ENCODE measurements around the gene XK. TPM values are rescaled to one million over a fixed set of nuclear protein-coding genes. Genes with fewer than 3 reads are reported as not detected.

The XK gene
- polyA plus RNA-seq, 4 donors = 8.7 to 11.0 (median 9.4) TPM

DNA sequence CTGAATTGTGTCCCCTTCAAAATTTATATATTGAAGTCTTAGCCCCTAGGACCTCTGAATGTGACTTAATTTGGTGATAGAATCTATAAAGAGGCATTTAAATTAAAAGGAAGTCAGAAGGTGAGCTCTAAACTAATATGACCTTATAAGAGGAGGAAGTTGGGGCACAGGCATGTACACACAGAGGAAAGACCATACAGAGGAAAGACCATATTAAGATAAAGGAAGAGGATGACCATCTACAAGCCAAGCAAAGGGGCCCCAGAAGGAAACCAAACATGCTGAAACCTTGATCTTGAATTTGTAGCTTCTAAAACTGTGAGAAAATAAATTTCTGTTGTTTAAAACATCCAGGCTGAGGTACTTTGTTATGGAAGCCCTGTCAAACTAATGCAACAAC, 67.3 kb downstream of the XK start:
- no peaks in the 10 kb centered on the region for H3K27me3 ChIP-seq (ENCODE audit: control insufficient read depth in 3 of 3, insufficient read depth in 3 of 3, low read length in 3 of 3)
- H3K4me3 ChIP-seq (ENCODE audit: low read depth in 1 of 3, low read length in 3 of 3) = no peak overlapping the region
- FAIRE-seq = no peak
- H3K4me1 ChIP-seq (ENCODE audit: control insufficient read depth in 3 of 3, insufficient read depth in 2 of 3, low read depth in 1 of 3, low read length in 2 of 3) = no peaks in the 10 kb centered on the region
- no peak overlapping the region for H3K27ac ChIP-seq (ENCODE audit: low read depth in 1 of 3, low read length in 2 of 3)
- no peaks in the 10 kb centered on the region for H3K36me3 ChIP-seq (ENCODE audit: control insufficient read depth in 3 of 3, insufficient read depth in 2 of 3, low read depth in 1 of 3, low read length in 3 of 3)
- no peak for DNase-seq
- no peaks in the 10 kb centered on the region for H3K9me3 ChIP-seq (ENCODE audit: control insufficient read depth in 2 of 2, insufficient read depth in 1 of 2, low read depth in 1 of 2, low read length in 1 of 2)

DNA sequence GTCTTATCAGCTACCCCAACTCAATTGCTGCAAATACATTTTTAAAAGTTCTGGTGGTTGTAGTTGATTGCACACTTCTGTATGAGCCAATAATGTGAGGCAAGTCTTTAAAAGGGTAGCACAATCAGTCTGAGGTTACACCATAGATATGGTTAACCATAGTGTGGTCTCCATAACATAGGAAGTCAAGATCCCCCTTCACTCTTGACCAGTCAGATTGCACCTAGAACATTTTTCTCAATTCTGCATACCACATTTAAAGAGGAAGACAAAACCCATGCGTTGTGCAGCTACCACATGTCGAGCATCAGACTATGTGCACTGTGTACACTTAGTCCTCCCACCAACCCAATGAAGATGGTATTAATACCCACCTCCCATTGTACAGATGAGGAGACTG, 67.8 kb downstream of the XK start:
- no peak for FAIRE-seq
- H3K4me1 ChIP-seq (ENCODE audit: control insufficient read depth in 3 of 3, insufficient read depth in 2 of 3, low read depth in 1 of 3, low read length in 2 of 3) = no peaks in the 10 kb centered on the region

DNA sequence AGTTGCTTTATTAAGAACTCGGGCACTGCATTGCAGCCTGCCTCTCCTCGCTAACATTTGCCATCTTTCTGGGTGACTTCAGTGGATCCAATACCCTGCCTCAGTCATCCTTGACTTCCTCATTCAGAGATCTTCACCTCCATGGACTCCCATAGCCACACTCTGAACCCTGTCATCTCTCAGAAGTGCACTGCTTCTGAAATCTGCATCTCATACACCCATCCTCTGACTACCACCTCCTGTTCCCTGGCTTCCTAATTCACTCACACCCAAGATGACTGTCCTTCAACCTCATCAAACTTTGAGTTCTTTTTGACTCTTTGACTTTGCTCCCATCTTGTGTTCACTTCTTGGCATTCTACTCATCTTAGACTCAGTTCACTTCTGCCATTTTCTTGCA, 68.9 kb downstream of the XK start:
- no peak overlapping the region for H3K4me3 ChIP-seq (ENCODE audit: low read depth in 1 of 3, low read length in 3 of 3)
- no peaks in the 10 kb centered on the region for H3K36me3 ChIP-seq (ENCODE audit: control insufficient read depth in 3 of 3, insufficient read depth in 2 of 3, low read depth in 1 of 3, low read length in 3 of 3)
- FAIRE-seq (no peak), DNase-seq (no peak)
- H3K9me3 ChIP-seq (ENCODE audit: control insufficient read depth in 2 of 2, insufficient read depth in 1 of 2, low read depth in 1 of 2, low read length in 1 of 2) = no peaks in the 10 kb centered on the region
- H3K27ac ChIP-seq (ENCODE audit: low read depth in 1 of 3, low read length in 2 of 3) = peak overlapping the region in 1 of 3 donors; percentile 44
- WGBS, 3 donors = 86 to 93% (median 92%) methylated on average over 2 of the region's 2 CpGs
- H3K27me3 ChIP-seq (ENCODE audit: control insufficient read depth in 3 of 3, insufficient read depth in 3 of 3, low read length in 3 of 3) = no peaks in the 10 kb centered on the region
- no peaks in the 10 kb centered on the region for H3K4me1 ChIP-seq (ENCODE audit: control insufficient read depth in 3 of 3, insufficient read depth in 2 of 3, low read depth in 1 of 3, low read length in 2 of 3)

More for the DNA sequence above, 67.8 kb downstream of the XK start:
- WGBS, 3 donors = 70 to 86% (median 79%) methylated on average over 2 of the region's 2 CpGs
- DNase-seq = peak in 1 of 2 donors; percentile 25
- H3K27me3 ChIP-seq (ENCODE audit: control insufficient read depth in 3 of 3, insufficient read depth in 3 of 3, low read length in 3 of 3) = no peaks in the 10 kb centered on the region
- H3K27ac ChIP-seq (ENCODE audit: low read depth in 1 of 3, low read length in 2 of 3) = no peak overlapping the region
- no peaks in the 10 kb centered on the region for H3K36me3 ChIP-seq (ENCODE audit: control insufficient read depth in 3 of 3, insufficient read depth in 2 of 3, low read depth in 1 of 3, low read length in 3 of 3)
- H3K9me3 ChIP-seq (ENCODE audit: control insufficient read depth in 2 of 2, insufficient read depth in 1 of 2, low read depth in 1 of 2, low read length in 1 of 2) = no peaks in the 10 kb centered on the region
- H3K4me3 ChIP-seq (ENCODE audit: low read depth in 1 of 3, low read length in 3 of 3) = no peak overlapping the region

- H3K9me3 ChIP-seq (ENCODE audit: control insufficient read depth in 2 of 2, insufficient read depth in 1 of 2, low read depth in 1 of 2, low read length in 1 of 2) = no peaks in the 10 kb centered on the region
- FAIRE-seq = no peak
- H3K27ac ChIP-seq (ENCODE audit: low read depth in 1 of 3, low read length in 2 of 3) = no peak overlapping the region
- H3K4me1 ChIP-seq (ENCODE audit: control insufficient read depth in 3 of 3, insufficient read depth in 2 of 3, low read depth in 1 of 3, low read length in 2 of 3) = no peaks in the 10 kb centered on the region
- no peaks in the 10 kb centered on the region for H3K36me3 ChIP-seq (ENCODE audit: control insufficient read depth in 3 of 3, insufficient read depth in 2 of 3, low read depth in 1 of 3, low read length in 3 of 3)
- peak in 1 of 2 donors; percentile 29 for DNase-seq
- H3K27me3 ChIP-seq (ENCODE audit: control insufficient read depth in 3 of 3, insufficient read depth in 3 of 3, low read length in 3 of 3) = no peaks in the 10 kb centered on the region
- H3K4me3 ChIP-seq (ENCODE audit: low read depth in 1 of 3, low read length in 3 of 3) = no peak overlapping the region
Observed at GRCh38 chrX:37755025-37755424, 69.4 kb downstream of the XK start.

DNA sequence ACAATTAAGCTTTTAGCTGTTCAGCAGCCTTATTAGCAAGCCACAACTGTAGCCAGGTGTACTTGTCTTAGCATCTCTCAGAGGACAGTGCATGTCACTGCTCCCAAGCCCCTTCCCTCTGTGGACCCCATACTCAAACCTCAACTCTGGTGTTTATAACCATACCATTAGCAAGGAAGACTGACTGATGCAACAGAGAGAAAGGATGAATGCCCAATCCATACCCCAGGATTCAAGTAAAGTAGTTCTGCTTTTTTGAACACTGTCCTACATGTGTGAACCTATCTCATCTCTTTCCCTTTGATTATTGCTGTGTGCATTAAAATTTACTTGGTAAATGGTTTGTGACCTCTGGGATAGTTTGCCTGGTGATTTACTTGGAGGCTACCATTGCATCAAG, 71.5 kb downstream of the XK start:
- H3K9me3 ChIP-seq (ENCODE audit: control insufficient read depth in 2 of 2, insufficient read depth in 1 of 2, low read depth in 1 of 2, low read length in 1 of 2) = no peaks in the 10 kb centered on the region
- FAIRE-seq (no peak), DNase-seq (no peak)
- H3K4me1 ChIP-seq (ENCODE audit: control insufficient read depth in 3 of 3, insufficient read depth in 2 of 3, low read depth in 1 of 3, low read length in 2 of 3) = no peaks in the 10 kb centered on the region
- H3K27ac ChIP-seq (ENCODE audit: low read depth in 1 of 3, low read length in 2 of 3) = no peak overlapping the region
- no peaks in the 10 kb centered on the region for H3K36me3 ChIP-seq (ENCODE audit: control insufficient read depth in 3 of 3, insufficient read depth in 2 of 3, low read depth in 1 of 3, low read length in 3 of 3)
- H3K27me3 ChIP-seq (ENCODE audit: control insufficient read depth in 3 of 3, insufficient read depth in 3 of 3, low read length in 3 of 3) = no peaks in the 10 kb centered on the region
- no peak overlapping the region for H3K4me3 ChIP-seq (ENCODE audit: low read depth in 1 of 3, low read length in 3 of 3)

DNA sequence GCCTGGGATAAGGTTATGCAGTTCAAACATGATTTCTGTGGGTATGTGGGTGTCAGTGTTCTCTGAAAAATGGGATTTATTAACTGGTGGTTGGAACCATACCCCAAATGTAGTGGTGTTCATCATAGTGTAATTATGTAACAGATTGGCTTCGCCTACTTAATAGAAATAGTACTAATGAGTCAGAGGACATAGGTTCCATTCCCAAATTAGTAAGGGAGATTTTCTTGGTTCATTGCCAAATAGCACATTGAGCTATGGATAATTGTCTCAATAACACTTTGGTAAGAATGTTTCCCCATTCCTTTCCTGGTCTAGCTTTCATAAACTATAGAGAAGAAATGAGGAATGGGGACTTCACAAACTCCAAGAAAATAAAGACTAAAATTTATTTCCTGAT, 73.8 kb downstream of the XK start:
- H3K4me1 ChIP-seq (ENCODE audit: control insufficient read depth in 3 of 3, insufficient read depth in 2 of 3, low read depth in 1 of 3, low read length in 2 of 3) = no peaks in the 10 kb centered on the region
- WGBS, 3 donors = 74 to 92% (median 80%) methylated on average over 1 of the region's 1 CpG
- DNase-seq = no peak
- no peak overlapping the region for H3K4me3 ChIP-seq (ENCODE audit: low read depth in 1 of 3, low read length in 3 of 3)
- no peak for FAIRE-seq
- no peaks in the 10 kb centered on the region for H3K9me3 ChIP-seq (ENCODE audit: control insufficient read depth in 2 of 2, insufficient read depth in 1 of 2, low read depth in 1 of 2, low read length in 1 of 2)
- H3K27ac ChIP-seq (ENCODE audit: low read depth in 1 of 3, low read length in 2 of 3) = no peak overlapping the region
- no peaks in the 10 kb centered on the region for H3K36me3 ChIP-seq (ENCODE audit: control insufficient read depth in 3 of 3, insufficient read depth in 2 of 3, low read depth in 1 of 3, low read length in 3 of 3)
- no peaks in the 10 kb centered on the region for H3K27me3 ChIP-seq (ENCODE audit: control insufficient read depth in 3 of 3, insufficient read depth in 3 of 3, low read length in 3 of 3)

DNA sequence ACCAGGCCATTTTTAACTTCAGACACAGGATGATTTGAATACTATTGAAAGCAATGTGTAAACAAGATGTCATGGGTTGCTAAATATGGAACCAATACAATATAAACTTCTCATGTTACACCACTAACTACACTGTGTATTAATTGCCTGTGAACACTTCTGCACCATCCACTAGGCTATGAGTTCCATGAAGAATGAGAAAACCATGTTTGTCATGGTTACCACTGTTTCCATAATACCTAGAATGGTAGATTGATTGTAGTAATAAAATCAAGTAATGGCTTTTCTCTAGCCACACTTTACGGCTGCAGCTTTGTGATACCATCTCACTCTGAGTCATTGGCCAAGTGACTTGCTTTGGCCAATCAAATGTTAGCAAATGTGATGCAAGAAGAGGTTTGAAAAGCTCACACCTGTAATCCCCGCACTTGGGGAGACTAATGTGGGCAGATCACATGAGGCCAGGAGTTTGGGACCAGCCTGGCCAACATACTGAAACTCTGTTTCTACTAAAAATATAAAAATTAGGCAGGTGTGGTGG, 74.4 kb downstream of the XK start:
- H3K27me3 ChIP-seq (ENCODE audit: control insufficient read depth in 3 of 3, insufficient read depth in 3 of 3, low read length in 3 of 3) = no peaks in the 10 kb centered on the region
- H3K9me3 ChIP-seq (ENCODE audit: control insufficient read depth in 2 of 2, insufficient read depth in 1 of 2, low read depth in 1 of 2, low read length in 1 of 2) = no peaks in the 10 kb centered on the region
- no peak for FAIRE-seq
- no peak for DNase-seq
- no peak overlapping the region for H3K27ac ChIP-seq (ENCODE audit: low read depth in 1 of 3, low read length in 2 of 3)
- no peaks in the 10 kb centered on the region for H3K4me1 ChIP-seq (ENCODE audit: control insufficient read depth in 3 of 3, insufficient read depth in 2 of 3, low read depth in 1 of 3, low read length in 2 of 3)
- 70 to 84% (median 76%) methylated on average over 2 of the region's 2 CpGs for WGBS, 3 donors
- H3K4me3 ChIP-seq (ENCODE audit: low read depth in 1 of 3, low read length in 3 of 3) = no peak overlapping the region
- H3K36me3 ChIP-seq (ENCODE audit: control insufficient read depth in 3 of 3, insufficient read depth in 2 of 3, low read depth in 1 of 3, low read length in 3 of 3) = no peaks in the 10 kb centered on the region

DNA sequence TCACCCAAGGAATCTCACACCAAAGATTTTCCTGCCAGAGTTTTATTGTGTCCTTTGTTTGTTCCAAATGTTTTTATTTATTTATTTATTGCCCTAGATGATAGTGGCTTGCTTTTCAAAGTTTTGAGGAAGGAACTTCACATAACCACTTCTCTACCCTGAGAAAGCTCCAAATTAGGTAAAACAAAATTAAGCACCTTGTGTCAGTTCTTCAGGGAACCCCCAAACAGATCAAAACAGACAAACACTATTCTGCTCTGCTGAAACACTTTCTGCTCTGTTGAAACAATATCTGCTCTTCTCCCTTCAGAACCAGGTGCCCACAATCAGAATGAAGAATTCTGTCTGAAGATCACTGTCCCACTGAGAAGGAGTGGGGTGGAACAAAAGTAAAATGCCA, 77.8 kb downstream of the XK start:
- H3K36me3 ChIP-seq (ENCODE audit: control insufficient read depth in 3 of 3, insufficient read depth in 2 of 3, low read depth in 1 of 3, low read length in 3 of 3) = no peaks in the 10 kb centered on the region
- no peaks in the 10 kb centered on the region for H3K9me3 ChIP-seq (ENCODE audit: control insufficient read depth in 2 of 2, insufficient read depth in 1 of 2, low read depth in 1 of 2, low read length in 1 of 2)
- DNase-seq (no peak), FAIRE-seq (no peak)
- no peak overlapping the region for H3K4me3 ChIP-seq (ENCODE audit: low read depth in 1 of 3, low read length in 3 of 3)
- H3K27me3 ChIP-seq (ENCODE audit: control insufficient read depth in 3 of 3, insufficient read depth in 3 of 3, low read length in 3 of 3) = no peaks in the 10 kb centered on the region
- no peaks in the 10 kb centered on the region for H3K4me1 ChIP-seq (ENCODE audit: control insufficient read depth in 3 of 3, insufficient read depth in 2 of 3, low read depth in 1 of 3, low read length in 2 of 3)
- H3K27ac ChIP-seq (ENCODE audit: low read depth in 1 of 3, low read length in 2 of 3) = no peak overlapping the region

DNA sequence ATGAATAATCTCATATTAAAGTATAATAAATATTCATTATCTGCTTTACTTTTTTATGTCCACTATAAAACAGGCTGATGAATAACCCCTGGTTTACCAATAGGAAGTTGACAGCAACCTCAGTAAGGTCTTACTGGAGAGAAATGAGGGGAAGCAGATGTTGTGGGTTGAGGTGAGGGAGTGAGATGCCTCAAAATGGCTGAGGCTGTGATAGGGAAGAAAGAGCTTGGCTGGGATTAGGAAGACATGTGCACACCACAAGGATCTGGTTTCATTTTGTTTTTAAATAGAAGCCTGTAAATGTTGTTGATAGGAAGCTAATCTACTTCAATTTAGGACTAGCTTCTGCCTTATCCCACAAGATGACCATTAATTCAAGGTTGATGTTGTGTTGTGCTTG, 79.9 kb downstream of the XK start:
- Histone ChIP-seq H3K27me3 (ENCODE audit: control insufficient read depth in 3 of 3, insufficient read depth in 3 of 3, low read length in 3 of 3) (no peaks in the 10 kb centered on the region), H3K36me3 (ENCODE audit: control insufficient read depth in 3 of 3, insufficient read depth in 2 of 3, low read depth in 1 of 3, low read length in 3 of 3) (no peaks in the 10 kb centered on the region), H3K4me3 (ENCODE audit: low read depth in 1 of 3, low read length in 3 of 3) (no peak overlapping the region), H3K4me1 (ENCODE audit: control insufficient read depth in 3 of 3, insufficient read depth in 2 of 3, low read depth in 1 of 3, low read length in 2 of 3) (no peaks in the 10 kb centered on the region), H3K9me3 (ENCODE audit: control insufficient read depth in 2 of 2, insufficient read depth in 1 of 2, low read depth in 1 of 2, low read length in 1 of 2) (no peaks in the 10 kb centered on the region), H3K27ac (ENCODE audit: low read depth in 1 of 3, low read length in 2 of 3) (no peak overlapping the region)
- no peak for FAIRE-seq
- no peak for DNase-seq
